AG09309 (cell line): Measurements from ENCODE around the gene GNG8.
A peak's percentile ranks its signal among the peaks of the same experiment; 100 is the strongest.

ENCODE experiments used
- DNase-seq: peaks from one replicate; pipeline ENCODE4 v3.0.0-alpha.2; 2010; ENCODE audit warnings: low read depth
- H3K4me3 ChIP-seq: 2 replicates; pipeline ENCODE4 v1.5.1; 2011; ENCODE audit warnings: mild to moderate bottlenecking, low read depth, low read length, moderate library complexity; ENCODE audit not compliant: control insufficient read depth
- CTCF ChIP-seq: IDR thresholded peaks from 2 replicates; pipeline ENCODE4 v1.5.1; 2011; ENCODE audit warnings: mild to moderate bottlenecking, low read depth, low read length, inconsistent platforms; ENCODE audit not compliant: insufficient read depth, control insufficient read depth; ENCODE audit errors: missing control alignments

Gene GNG8

GRCh38 chr19:46603195-46603637 lies 32.8 kb downstream of the GNG8 start:
- H3K4me3 ChIP-seq = peak overlapping the region; percentile 91
- no peak for TF ChIP-seq CTCF
- no peak for DNase-seq

GRCh38 chr19:46602392-46603194 lies 33.4 kb downstream of the GNG8 start:
- no peak for TF ChIP-seq CTCF
- no peak for DNase-seq
- H3K4me3 ChIP-seq = peak overlapping the region; percentile 91

GRCh38 chr19:46601318-46602224 lies 34.4 kb downstream of the GNG8 start, which contains the start of gene CALM3:
CALM3 (plus strand) TSS chr19:46601330; CDS start chr19:46601435, 105 bp downstream.
- TF ChIP-seq CTCF = no peak
- DNase-seq = no peak
- peak within 1 kb of the TSS; percentile 91 for H3K4me3 ChIP-seq

- DNase-seq = peak; percentile 94
- no peak for TF ChIP-seq CTCF
- H3K4me3 ChIP-seq = peak overlapping the region; percentile 91
These were observed 35.4 kb downstream of the GNG8 start for GRCh38 chr19:46600384-46601317.

- DNase-seq = no peak
- TF ChIP-seq CTCF = no peak
- peak overlapping the region; percentile 91 for H3K4me3 ChIP-seq
These were observed 36.2 kb downstream of the GNG8 start for GRCh38 chr19:46599716-46600373.

GRCh38 chr19:46598372-46598917 lies 37.6 kb downstream of the GNG8 start:
- no peak for DNase-seq
- TF ChIP-seq CTCF = no peak

More at GRCh38 chr19:46598372-46598917, 37.6 kb downstream of the GNG8 start:
- no peak overlapping the region for H3K4me3 ChIP-seq
